SK-N-MC (cell line): Measurements from ENCODE around the gene GRIA3.
A peak's percentile ranks its signal among the peaks of the same experiment; 100 is the strongest.

ENCODE experiments used
- DNase-seq: peaks from one replicate; pipeline ENCODE4 v3.0.0-alpha.2; 2011; ENCODE audit warnings: low read depth, low spot score
- H3K27ac ChIP-seq: fragments of 200-600 bp; sonication (generic); 2 replicates; pipeline ENCODE4 v1.5.1; 2016; ENCODE audit warnings: mixed run types
- H3K36me3 ChIP-seq: fragments of 200-600 bp; sonication (generic); 2 replicates; pipeline ENCODE4 v1.6.1; 2017; ENCODE audit warnings: antibody characterized with exemption, low read length, mixed read lengths; ENCODE audit not compliant: insufficient read depth
- H3K4me3 ChIP-seq: fragments of 200-600 bp; sonication (generic); 2 replicates; pipeline ENCODE4 v1.5.1; 2016
- H3K9ac ChIP-seq: fragments of 200-600 bp; sonication (generic); 2 replicates; pipeline ENCODE4 v1.8.0; 2017; ENCODE audit warnings: mixed run types, mixed read lengths; ENCODE audit not compliant: insufficient read length
- H3K9me3 ChIP-seq: fragments of 200-600 bp; sonication (generic); 2 replicates; pipeline ENCODE4 v1.6.1; 2017; ENCODE audit warnings: low read depth, mild to moderate bottlenecking, antibody characterized with exemption, low read length, moderate library complexity, mixed read lengths
- EZH2 ChIP-seq: fragments of 200-600 bp; sonication (generic); IDR thresholded peaks from one replicate; pipeline ENCODE4 v1.6.1; 2017; ENCODE audit warnings: antibody characterized with exemption
- FOXP2 ChIP-seq: optimal IDR thresholded peaks from 2 replicates; pipeline ENCODE3; 2011; ENCODE audit warnings: mild to moderate bottlenecking, moderate library complexity; ENCODE audit not compliant: insufficient read depth; ENCODE audit errors: extremely low read length, control extremely low read depth
- POLR2AphosphoS5 ChIP-seq: IDR thresholded peaks from 2 replicates; pipeline ENCODE4 v1.6.1; 2012; ENCODE audit warnings: mild to moderate bottlenecking, low read depth, low read length, borderline replicate concordance

GRIA3 gene

GRCh38 chrX:123184219-123184865, at the start of gene GRIA3:
GRIA3 (plus strand) TSS chrX:123184278; CDS start chrX:123184536, 258 bp downstream.
- no peak within 1 kb of the TSS for H3K27ac ChIP-seq
- no peak for DNase-seq
- H3K9me3 ChIP-seq = no peaks in the 10 kb centered on the region
- no peak within 1 kb of the TSS for H3K9ac ChIP-seq
- no peak for TF ChIP-seq EZH2
- no peak for TF ChIP-seq FOXP2
- TF ChIP-seq POLR2AphosphoS5 = no peak
- H3K36me3 ChIP-seq = no peaks in the 10 kb centered on the region
- H3K4me3 ChIP-seq = peak within 1 kb of the TSS; percentile 73

GRCh38 chrX:123138473-123138872, 45.6 kb upstream of the GRIA3 start:
- no peak for DNase-seq
- H3K4me3 ChIP-seq = no peak overlapping the region
- H3K36me3 ChIP-seq = no peaks in the 10 kb centered on the region
- no peaks in the 10 kb centered on the region for H3K9me3 ChIP-seq
- TF ChIP-seq FOXP2 = no peak
- TF ChIP-seq EZH2 = no peak
- TF ChIP-seq POLR2AphosphoS5 = no peak
- no peak overlapping the region for H3K27ac ChIP-seq
- no peak overlapping the region for H3K9ac ChIP-seq

- DNase-seq = no peak
- H3K27ac ChIP-seq = no peak overlapping the region
- no peak overlapping the region for H3K4me3 ChIP-seq
- no peaks in the 10 kb centered on the region for H3K36me3 ChIP-seq
- H3K9me3 ChIP-seq = no peaks in the 10 kb centered on the region
- TF ChIP-seq FOXP2 (no peak), POLR2AphosphoS5 (no peak)
- H3K9ac ChIP-seq = no peak overlapping the region
Observed at GRCh38 chrX:123140454-123140853, 43.6 kb upstream of the GRIA3 start.

- TF ChIP-seq FOXP2 = no peak
- TF ChIP-seq POLR2AphosphoS5 = no peak
- no peak for TF ChIP-seq EZH2
- Histone ChIP-seq H3K9me3 (no peaks in the 10 kb centered on the region), H3K4me3 (no peak overlapping the region), H3K27ac (no peak overlapping the region), H3K9ac (no peak overlapping the region), H3K36me3 (no peaks in the 10 kb centered on the region)
- no peak for DNase-seq
Observed at GRCh38 chrX:123140904-123141303, 43.2 kb upstream of the GRIA3 start.

- Histone ChIP-seq H3K4me3 (no peak overlapping the region), H3K36me3 (no peaks in the 10 kb centered on the region), H3K27ac (no peak overlapping the region), H3K9ac (no peak overlapping the region), H3K9me3 (no peaks in the 10 kb centered on the region)
- no peak for TF ChIP-seq FOXP2
- TF ChIP-seq EZH2 = no peak
- TF ChIP-seq POLR2AphosphoS5 = no peak
- no peak for DNase-seq
Observed at GRCh38 chrX:123153846-123154335, 30.2 kb upstream of the GRIA3 start.

GRCh38 chrX:123155327-123155726, 28.8 kb upstream of the GRIA3 start:
- Histone ChIP-seq H3K36me3 (no peaks in the 10 kb centered on the region), H3K9me3 (no peaks in the 10 kb centered on the region), H3K4me3 (no peak overlapping the region), H3K9ac (no peak overlapping the region), H3K27ac (no peak overlapping the region)
- TF ChIP-seq POLR2AphosphoS5 = no peak
- TF ChIP-seq FOXP2 = no peak
- no peak for TF ChIP-seq EZH2
- DNase-seq = no peak

- Histone ChIP-seq H3K9ac (no peak overlapping the region), H3K9me3 (no peaks in the 10 kb centered on the region), H3K27ac (no peak overlapping the region), H3K36me3 (no peaks in the 10 kb centered on the region), H3K4me3 (no peak overlapping the region)
- DNase-seq = no peak
- TF ChIP-seq EZH2 (no peak), FOXP2 (no peak), POLR2AphosphoS5 (no peak)
Observed at GRCh38 chrX:123157586-123157985, 26.5 kb upstream of the GRIA3 start.

- Histone ChIP-seq H3K9ac (no peak overlapping the region), H3K36me3 (no peaks in the 10 kb centered on the region), H3K27ac (no peak overlapping the region), H3K9me3 (no peaks in the 10 kb centered on the region), H3K4me3 (no peak overlapping the region)
- DNase-seq = no peak
- no peak for TF ChIP-seq FOXP2
- TF ChIP-seq EZH2 = no peak
- no peak for TF ChIP-seq POLR2AphosphoS5
Observed at GRCh38 chrX:123159403-123159802, 24.7 kb upstream of the GRIA3 start.

- TF ChIP-seq EZH2 (no peak), FOXP2 (no peak), POLR2AphosphoS5 (no peak)
Observed at GRCh38 chrX:123167621-123168020, 16.5 kb upstream of the GRIA3 start.

More at GRCh38 chrX:123167621-123168020, 16.5 kb upstream of the GRIA3 start:
- H3K9me3 ChIP-seq = no peaks in the 10 kb centered on the region
- DNase-seq = no peak
- no peak overlapping the region for H3K27ac ChIP-seq
- H3K36me3 ChIP-seq = no peaks in the 10 kb centered on the region
- H3K4me3 ChIP-seq = no peak overlapping the region
- no peak overlapping the region for H3K9ac ChIP-seq
